ENCODE measurements around the gene C11orf52.

The C11orf52 gene

DNA sequence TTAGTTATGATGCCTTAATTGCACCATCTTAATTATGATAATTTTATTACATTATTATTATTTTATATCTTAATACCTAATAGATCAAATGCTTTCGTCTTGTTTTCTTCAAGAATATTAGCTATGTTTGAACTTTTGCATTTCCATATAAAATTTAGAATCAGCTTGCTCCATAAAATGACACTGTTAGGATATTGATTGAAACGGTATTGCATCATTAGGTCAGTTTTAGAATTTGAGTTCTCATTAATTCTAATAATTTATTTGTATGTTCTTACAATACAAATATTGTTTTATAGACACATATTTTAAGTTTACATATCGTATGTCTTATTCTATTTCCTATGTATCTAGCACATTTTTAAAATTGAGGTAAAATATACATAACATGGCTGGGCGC, 32.7 kb upstream of the C11orf52 start:
- Histone ChIP-seq H3K27me3 (ENCODE audit: insufficient read depth, poor library complexity, severe bottlenecking) (no peaks in the 10 kb centered on the region), H3K4me3 (ENCODE audit: severe bottlenecking) (no peak overlapping the region), H3K9me3 (ENCODE audit: severe bottlenecking) (no peaks in the 10 kb centered on the region), H3K36me3 (ENCODE audit: low read depth) (no peaks in the 10 kb centered on the region), H3K4me1 (ENCODE audit: insufficient read depth, poor library complexity, severe bottlenecking) (no peaks in the 10 kb centered on the region), H3K27ac (ENCODE audit: poor library complexity, severe bottlenecking) (no peak overlapping the region)
- no peak for ATAC-seq (ENCODE audit: low read depth)
- no peak for TF ChIP-seq CTCF (IDR thresholded peaks at IDR 0.05; ENCODE audit: poor library complexity, severe bottlenecking)
- no peak for DNase-seq (ENCODE audit: low spot score)

DNA sequence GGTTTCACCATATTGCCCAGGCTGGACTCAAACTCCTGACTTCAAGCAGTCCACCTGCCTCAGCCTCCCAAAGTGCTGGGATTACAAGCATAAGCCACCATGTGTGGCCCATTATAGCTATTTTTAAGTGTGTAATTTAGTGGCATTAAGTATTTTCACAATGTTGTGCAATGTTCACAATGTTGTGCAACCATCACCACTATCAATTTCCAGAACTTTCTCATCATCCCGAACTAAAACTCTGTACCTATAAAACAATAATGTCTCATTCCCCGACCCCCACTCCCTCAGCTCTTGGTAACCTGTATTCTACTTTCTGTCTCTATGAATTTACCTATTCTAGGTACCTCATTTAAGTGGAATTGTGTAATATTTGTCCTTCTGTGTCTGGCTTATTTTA, 31.9 kb upstream of the C11orf52 start:
- no peak overlapping the region for H3K4me3 ChIP-seq (ENCODE audit: severe bottlenecking)
- H3K27me3 ChIP-seq (ENCODE audit: insufficient read depth, poor library complexity, severe bottlenecking): no peaks in the 10 kb centered on the region
- no peak for DNase-seq (ENCODE audit: low spot score)
- no peaks in the 10 kb centered on the region for H3K9me3 ChIP-seq (ENCODE audit: severe bottlenecking)
- H3K27ac ChIP-seq (ENCODE audit: poor library complexity, severe bottlenecking): no peak overlapping the region
- H3K36me3 ChIP-seq (ENCODE audit: low read depth): no peaks in the 10 kb centered on the region
- no peak for ATAC-seq (ENCODE audit: low read depth)
- H3K4me1 ChIP-seq (ENCODE audit: insufficient read depth, poor library complexity, severe bottlenecking): no peaks in the 10 kb centered on the region
- no peak for TF ChIP-seq CTCF (IDR thresholded peaks at IDR 0.05; ENCODE audit: poor library complexity, severe bottlenecking)

DNA sequence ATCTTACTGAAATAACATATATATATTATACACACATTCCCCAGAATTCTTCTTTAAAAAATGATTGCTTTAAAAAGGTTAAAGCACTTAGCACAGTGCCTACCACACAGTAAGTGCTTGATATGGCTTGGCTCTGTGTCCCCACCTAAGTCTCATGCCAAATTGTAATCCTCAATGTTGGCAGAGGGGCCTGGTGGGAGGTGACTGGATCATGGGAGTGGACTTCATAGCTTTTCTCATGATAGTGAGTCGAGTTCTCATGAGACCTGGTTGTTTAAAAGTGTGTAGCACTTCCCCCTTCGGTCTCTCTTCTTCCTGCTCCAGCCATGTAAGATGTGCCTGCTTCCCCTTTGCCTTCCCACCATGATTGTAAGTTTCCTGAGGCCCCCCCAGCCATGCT, 13.3 kb upstream of the C11orf52 start:
- no peak for TF ChIP-seq CTCF (IDR thresholded peaks at IDR 0.05; ENCODE audit: poor library complexity, severe bottlenecking)
- no peaks in the 10 kb centered on the region for H3K27me3 ChIP-seq (ENCODE audit: insufficient read depth, poor library complexity, severe bottlenecking)
- H3K27ac ChIP-seq (ENCODE audit: poor library complexity, severe bottlenecking): no peak overlapping the region
- ATAC-seq (ENCODE audit: low read depth) (no peak), DNase-seq (ENCODE audit: low spot score) (no peak)
- H3K4me1 ChIP-seq (ENCODE audit: insufficient read depth, poor library complexity, severe bottlenecking): no peaks in the 10 kb centered on the region
- H3K4me3 ChIP-seq (ENCODE audit: severe bottlenecking): no peak overlapping the region
- H3K36me3 ChIP-seq (ENCODE audit: low read depth): no peaks in the 10 kb centered on the region
- H3K9me3 ChIP-seq (ENCODE audit: severe bottlenecking): no peaks in the 10 kb centered on the region

- H3K27ac ChIP-seq (ENCODE audit: poor library complexity, severe bottlenecking): no peak overlapping the region
- peaks cover 4% of the 10 kb centered on the region for H3K4me1 ChIP-seq (ENCODE audit: insufficient read depth, poor library complexity, severe bottlenecking)
- DNase-seq (ENCODE audit: low spot score): no peak
- no peaks in the 10 kb centered on the region for H3K27me3 ChIP-seq (ENCODE audit: insufficient read depth, poor library complexity, severe bottlenecking)
- no peak for TF ChIP-seq CTCF (IDR thresholded peaks at IDR 0.05; ENCODE audit: poor library complexity, severe bottlenecking)
- no peaks in the 10 kb centered on the region for H3K9me3 ChIP-seq (ENCODE audit: severe bottlenecking)
- ATAC-seq (ENCODE audit: low read depth): no peak
- H3K36me3 ChIP-seq (ENCODE audit: low read depth): no peaks in the 10 kb centered on the region
- H3K4me3 ChIP-seq (ENCODE audit: severe bottlenecking): no peak overlapping the region
Observed at GRCh38 chr11:111906680-111907079, 12.0 kb upstream of the C11orf52 start.

DNA sequence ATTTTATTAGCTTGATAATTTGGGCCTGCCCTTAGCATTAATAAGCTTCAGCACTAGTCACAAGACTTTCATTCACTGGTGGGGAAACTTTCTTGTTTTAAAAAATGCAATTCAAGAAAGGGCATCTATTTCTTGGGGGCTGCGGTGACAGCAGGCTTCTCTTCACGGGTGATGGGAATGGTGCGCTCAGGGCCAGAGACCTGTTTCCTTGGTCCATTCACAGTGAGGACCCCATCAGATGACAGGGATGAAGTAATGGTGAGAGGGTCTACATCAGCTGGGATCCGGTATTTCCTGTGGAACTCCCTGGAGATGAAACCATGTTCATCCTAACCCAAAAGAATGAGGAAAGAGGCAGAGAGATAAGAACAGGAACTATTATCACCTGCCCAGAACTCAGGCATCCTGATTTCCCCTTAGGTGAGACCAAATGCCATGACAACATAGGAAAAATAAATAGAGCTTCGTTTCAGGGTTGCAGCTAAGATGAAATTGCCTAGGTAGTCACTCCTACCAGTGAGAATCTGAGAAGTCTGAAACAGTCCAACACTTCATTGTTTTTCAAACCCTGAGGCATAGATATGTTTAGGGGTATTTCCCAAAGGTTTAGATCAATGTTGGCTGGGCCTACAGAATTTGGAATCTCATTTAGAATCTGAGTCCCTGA, 9.9 kb upstream of the C11orf52 start:
- Histone ChIP-seq H3K27me3 (ENCODE audit: insufficient read depth, poor library complexity, severe bottlenecking) (no peaks in the 10 kb centered on the region), H3K27ac (ENCODE audit: poor library complexity, severe bottlenecking) (no peak overlapping the region), H3K36me3 (ENCODE audit: low read depth) (no peaks in the 10 kb centered on the region), H3K9me3 (ENCODE audit: severe bottlenecking) (no peaks in the 10 kb centered on the region), H3K4me1 (ENCODE audit: insufficient read depth, poor library complexity, severe bottlenecking) (peaks cover 10% of the 10 kb centered on the region), H3K4me3 (ENCODE audit: severe bottlenecking) (no peak overlapping the region)
- DNase-seq (ENCODE audit: low spot score) (no peak), ATAC-seq (ENCODE audit: low read depth) (no peak)
- no peak for TF ChIP-seq CTCF (IDR thresholded peaks at IDR 0.05; ENCODE audit: poor library complexity, severe bottlenecking)
